ENCODE data around the gene AMBRA1. TPM values are rescaled to one million over a fixed set of nuclear protein-coding genes. Genes with fewer than 3 reads are reported as not detected.

The AMBRA1 gene
- total RNA-seq, 1 donor from 2014 or later: 27.8 TPM

DNA sequence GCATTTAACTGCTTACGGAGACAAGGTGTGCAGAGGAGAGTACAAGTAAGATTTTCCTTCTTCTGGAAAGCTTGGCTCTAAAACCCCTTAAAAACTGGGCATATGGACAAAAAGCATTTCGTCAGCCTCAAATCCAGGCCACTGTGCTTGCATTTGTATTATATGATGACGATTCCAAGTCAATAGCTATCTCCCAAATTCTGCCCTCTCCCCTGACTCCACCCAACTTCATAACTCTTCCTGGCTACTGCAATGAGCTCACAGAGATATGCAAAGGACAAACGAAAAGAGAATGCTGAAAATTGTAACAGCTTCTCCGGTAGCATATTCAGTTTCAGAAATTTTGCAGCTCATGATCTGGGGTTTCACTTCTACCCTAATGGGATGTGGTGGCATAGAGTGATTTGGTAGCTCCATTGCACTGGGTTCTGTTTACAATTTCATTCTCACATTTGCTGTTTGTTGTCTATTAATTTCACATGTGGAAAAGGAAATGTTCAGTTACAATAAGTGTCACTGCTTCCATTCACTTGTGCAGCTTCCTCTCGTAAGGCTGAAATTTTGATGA is 156.6 kb downstream of the AMBRA1 start:
- DNase-seq: no peak

DNA sequence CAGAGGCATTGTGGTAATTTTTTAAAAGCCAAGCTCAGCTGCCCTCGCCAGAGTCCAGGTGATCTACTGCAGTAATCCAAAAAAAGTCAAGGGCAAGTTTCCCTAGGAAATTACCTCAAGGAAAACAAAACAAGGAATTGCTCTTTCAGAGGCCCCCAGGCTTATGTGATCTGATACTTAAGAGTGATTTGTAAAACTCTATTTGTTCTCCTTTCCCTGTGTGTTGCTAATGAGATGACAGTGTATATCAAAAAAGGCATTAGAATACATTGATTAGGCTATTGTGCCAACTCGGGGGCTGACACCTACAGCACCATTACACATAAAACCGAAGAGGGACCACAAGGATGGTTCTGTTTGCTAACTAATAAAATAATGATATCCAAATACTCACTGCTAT is 157.7 kb downstream of the AMBRA1 start:
- no peak for DNase-seq

DNA sequence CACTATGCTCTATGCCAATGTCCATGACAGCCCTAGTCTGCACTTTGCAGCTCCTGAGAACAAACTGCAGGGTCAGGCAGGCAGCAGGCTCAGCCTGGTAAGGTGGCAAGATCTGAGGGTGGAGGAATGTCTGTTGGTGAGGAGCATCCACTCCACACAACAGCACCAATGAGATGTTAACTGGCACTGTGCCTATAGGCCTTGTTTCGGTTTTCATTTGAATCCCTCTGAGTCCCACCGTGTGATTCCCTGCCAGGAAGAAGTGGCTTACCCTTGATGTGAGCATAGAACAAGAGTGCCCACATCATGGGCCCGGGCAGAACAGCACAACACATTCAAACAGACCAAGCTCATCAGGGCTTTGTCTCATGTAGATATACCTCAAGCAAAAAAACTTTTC is 158.1 kb downstream of the AMBRA1 start:
- no peak for DNase-seq

DNA sequence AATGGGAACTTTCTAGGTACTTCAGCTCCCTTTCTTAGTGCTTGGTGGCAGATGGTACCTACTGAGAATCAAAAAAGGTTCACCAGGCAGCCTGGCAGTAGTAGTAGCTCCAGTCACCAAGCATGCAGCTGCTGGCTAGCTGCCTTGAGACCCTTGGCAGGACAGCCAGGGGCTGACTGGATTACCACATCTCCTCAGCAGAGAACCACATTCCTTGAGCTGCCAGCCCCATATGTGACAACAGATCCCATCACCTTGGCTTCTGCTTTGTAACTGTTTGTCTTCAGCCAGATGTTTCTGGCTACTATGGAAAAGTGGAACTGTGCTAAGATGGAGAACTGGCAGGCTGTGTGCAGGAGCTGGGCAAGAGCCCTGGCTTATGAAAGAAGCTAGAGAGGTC is 162.6 kb downstream of the AMBRA1 start:
- DNase-seq: no peak

DNA sequence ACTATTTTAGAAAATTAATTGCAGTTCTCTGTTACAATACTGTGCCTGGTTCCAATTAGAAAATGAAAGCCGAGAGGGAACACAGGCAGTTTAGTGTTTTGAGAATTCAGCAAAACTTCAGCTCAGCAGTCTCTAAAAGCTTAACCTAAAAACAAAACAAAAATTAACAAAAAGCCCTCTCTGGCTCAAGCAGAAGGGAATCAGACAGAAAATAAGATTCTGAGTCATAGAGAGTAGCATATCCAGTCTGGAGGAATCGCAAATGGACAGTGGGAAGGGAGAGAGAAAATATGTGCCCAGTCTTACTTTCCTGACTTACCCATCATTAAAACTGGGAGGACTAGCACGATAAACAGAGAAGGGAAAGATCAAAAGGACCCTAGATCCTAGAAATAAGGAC is 164.1 kb downstream of the AMBRA1 start:
- no peak for DNase-seq

DNA sequence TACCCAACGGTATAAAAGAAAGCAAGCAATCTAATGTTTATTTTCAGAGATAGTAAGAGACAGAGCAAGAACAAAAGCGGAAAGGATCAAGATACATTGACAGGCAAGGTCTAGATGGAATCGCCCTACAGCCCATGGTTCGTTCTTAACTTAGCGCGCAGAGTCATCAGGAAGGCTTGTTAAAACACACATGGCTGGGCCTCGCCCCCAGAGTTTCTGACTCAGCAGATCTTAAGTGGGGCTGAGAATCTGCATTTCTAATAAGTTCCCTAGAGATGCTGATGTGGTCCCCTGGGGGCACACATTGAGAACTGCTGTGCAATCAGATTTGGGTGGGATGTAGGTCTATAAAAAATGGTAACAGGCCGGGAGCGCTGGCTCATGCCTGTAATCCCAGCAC is 166.5 kb downstream of the AMBRA1 start:
- DNase-seq: no peak

DNA sequence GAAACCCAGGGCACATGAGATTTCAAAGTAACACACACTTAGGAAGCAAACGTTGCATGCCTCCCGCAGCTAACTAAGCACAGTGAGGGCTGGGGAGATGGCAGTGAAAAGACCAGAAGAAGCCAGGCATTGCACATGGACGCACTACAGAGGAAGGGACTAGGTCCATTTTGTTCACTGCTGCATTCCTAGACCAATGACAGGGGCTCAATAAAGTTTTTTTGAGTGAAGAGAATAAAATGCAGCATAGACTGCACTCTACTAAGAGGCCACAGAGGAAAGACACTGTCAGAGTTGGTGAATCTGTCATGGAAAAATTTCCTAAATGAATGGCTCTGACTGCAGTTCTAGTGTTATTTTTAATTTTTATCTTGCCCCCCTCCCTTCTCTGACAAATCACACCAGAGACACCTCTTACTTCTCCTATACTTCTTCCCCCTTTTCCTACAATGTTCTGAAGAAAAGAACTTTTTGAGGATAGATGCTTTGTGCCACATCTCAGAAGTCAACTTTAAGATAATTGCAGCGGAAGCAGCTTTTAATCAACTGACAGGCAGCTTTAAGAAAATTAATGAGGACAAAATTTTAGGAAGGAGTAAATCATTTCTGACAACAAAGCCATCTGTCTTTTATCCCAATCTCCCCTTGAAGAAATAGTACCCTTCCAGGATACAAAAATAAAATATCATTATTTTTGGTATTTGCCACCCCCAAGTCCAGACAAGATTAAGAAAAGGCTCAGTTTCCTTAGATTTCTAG is 167.4 kb downstream of the AMBRA1 start:
- no peak for DNase-seq

DNA sequence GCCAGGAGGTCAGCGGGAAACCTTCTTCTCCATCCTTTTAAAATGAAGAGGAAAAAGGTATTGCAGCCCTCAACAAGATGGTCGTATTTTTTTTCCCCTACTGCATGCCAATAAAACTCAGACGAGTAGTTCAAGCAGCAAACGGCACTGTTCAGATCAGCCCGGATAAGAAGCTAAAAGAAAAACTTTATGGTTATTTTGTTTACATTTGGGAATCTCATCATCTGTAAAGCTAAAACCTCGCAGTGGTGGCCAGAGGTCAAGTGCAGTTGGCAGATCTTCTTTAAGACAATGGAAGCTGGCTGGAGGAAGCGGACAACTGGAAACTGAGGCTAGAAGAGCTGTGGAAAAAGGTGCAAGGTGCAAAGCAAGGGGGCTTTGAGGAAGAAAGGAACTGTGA is 171.2 kb downstream of the AMBRA1 start:
- no peak for DNase-seq

DNA sequence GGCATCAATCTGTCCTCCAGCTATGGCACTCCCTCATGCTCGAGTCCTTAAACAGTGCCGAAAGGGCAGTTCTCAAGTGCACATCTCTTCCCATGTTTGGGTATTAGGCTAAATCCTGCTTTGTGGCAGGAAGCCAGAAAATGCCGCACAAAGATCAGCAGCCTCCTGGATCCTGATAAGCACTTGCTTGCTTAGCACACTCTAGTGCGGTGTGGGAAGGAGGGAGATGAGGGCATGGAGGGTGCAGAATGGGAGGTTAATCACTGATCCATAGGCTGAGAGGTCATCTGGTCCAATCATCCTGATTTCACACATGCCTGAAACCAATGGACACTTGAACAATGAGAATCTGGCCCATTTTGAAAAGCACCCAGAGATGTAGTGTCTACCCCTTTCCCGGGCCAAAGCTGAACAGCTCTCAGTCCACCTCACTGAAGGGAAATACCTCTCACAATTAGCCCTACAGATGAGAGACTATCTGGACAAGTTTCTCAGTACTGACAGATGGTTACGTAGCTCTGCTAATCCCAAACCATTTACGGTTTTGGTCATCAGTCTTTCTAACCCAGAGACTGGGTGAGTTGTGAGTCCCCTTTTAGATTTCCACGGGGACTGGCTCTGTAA is 172.5 kb downstream of the AMBRA1 start:
- peak; percentile 19 for DNase-seq

DNA sequence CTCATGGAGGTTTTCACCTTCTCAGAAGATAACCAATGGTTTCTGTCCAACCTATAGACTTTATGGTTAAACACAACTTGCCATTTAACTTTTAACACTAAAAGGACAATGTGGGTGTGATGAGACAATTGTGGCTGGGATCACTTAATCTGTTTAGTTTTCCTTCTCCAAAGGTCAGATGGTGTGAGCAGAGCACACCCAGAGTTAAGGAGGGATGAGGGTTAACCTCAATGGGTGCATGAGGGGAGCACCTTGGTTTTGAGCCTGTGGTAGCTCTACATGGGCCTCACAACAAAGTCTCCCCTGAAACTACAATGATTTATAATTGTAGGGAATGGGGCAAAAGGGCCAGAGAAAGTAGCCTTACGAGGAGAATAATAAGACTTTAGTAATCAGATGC is 173.3 kb downstream of the AMBRA1 start:
- no peak for DNase-seq

DNA sequence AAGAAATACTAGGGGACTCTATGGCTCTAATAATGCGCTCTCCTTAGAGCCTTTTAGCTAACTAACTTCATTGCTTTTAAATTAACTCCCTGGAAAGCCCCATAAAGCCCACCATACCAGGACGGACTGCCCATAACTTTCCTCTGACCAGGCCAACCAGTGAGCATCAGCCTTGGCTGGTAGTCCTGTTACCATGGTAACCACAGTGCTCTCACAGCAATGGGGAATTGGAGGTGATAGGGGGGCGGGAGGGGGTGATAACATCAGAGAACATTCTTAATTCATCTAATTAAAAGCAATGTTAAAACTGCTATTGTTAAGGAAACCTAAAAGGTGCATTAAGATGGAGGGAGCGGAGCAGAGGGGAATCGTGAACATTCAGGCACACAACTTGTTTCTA is 175.1 kb downstream of the AMBRA1 start:
- no peak for DNase-seq

DNA sequence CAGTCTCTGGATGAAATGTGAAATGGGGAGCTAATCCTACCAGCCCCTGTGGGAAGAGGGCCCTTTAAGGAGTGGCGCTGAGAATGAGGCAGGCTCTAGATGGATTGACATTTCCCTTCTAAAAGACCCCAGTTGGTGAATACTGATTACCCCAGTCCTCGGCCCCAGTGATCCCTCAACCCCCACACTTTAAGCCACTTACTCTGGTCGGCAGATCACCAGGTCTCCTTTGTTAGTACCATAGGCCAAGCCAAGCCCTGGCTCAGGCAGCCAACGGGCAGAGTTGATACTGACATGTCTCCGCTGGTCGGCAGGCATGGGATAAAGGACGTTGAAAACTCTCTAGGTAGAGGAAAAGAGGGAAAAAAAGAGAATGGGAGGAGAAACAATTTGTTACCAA is 176.1 kb downstream of the AMBRA1 start:
- DNase-seq: no peak

DNA sequence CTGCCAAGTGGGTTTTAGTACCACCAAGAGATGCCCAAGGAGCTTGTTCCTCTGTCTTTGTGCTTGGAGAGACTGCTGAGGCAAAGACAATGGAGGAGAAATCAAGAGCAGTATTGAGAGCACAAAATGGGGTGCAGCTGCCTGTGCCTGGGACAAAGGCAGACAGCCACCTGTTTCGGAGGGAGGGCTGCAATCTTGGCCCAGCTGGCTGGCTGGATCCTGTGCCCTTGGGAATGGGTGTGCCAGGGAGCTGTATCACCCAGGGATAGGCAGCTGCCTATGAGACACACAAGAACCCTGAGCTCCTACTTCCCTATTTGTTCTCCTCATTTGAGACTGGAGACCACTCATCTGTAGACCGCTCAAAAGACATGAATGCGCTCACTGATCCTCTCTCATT is 178.9 kb downstream of the AMBRA1 start:
- DNase-seq: no peak

DNA sequence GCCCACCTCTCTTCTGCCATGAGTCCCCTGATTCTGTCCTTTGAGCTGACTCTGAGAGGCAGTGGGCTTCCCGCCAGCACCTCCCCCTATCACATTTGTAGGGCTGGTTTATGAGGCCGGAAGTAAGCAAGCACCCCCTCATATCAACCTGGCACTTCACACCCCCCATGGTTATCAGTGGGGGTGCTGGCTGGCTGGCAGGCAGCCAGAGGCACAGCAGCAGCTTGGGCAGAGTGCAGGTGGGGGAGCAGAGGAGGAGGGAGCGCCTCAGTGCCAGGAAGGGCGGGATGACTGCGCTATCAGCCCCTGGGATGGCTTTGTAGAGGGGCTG is 179.4 kb downstream of the AMBRA1 start:
- DNase-seq: no peak

DNA sequence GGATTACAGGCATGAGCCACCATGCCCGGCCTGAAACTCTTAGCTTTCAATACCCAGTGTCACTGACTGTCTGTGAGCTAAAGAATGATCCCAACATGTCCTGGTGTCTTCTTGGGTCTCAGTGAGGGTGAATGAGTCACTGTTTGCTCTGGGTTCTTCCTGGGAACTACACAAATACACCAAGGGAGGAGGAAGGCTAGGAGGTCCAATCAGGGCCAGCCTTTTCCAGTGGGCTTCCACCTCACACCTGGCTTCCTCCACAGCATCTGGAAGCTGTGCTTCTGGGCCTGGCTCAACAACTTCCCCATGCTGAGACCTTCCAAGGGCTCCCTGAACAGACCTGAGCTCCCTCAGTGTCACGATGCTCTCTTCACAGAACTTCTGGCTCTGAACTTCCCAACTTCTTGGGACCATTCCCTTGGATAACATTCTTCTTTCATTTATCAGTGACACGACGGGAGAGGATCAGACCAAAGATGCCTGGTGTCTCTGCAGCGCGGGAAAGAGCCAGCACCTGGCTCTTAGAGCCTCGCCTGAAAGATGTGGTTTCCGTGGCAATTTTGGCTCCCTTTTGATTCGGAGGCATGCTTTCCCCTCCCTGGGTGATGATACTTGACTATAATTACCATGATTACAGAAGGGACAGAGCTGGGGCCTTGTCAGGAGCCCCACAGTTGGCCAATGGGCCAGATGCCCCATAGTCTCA is 179.9 kb downstream of the AMBRA1 start:
- DNase-seq: no peak

DNA sequence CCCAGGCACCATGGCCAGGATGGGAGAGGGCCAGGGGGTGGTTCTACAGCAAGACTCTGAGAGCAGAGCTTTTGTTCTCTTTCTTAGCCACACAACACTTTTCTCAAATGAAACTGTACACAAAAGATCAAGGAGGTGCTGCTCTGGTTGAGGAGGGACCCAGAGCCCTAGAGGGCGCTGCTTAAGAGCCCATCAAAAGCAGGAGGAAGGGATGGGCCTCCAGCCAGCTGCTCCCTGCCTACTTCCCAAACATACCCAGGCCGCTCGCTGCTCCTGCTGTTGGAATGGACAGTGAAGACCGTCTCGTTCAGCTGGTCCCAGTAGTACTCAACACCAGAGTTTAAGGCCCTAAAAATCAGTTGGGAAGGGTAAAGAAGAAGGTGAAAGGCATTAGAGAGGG is 183.8 kb downstream of the AMBRA1 start:
- DNase-seq: peak; percentile 32

DNA sequence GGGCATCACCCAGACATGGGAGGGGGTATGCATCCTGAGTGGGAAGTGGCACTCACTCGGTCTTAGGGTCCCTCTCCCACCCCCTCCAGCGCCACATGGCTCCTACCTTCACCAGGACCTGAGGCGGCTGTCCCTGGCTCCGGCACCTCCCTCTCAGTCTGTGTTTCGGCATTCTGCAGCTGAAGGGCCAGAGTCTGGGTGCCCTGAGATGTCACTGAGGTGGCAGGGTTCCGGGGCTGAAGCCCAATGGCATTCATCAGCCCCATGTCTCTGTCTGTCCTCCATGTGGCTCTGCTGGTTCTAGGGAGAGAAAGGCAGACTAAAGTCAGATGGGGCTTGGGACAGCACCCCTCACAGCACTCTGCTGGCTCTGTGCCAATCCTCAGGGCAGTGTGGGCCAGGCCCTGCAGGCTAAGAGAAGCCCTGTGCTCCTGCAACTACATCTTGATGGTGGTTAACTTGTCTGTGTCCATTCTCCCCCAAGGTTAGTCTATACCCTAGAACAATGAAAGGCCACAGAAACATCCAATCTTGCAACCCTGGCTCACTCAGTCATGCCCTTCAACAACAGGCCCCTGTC is 185.3 kb downstream of the AMBRA1 start:
- DNase-seq: no peak

DNA sequence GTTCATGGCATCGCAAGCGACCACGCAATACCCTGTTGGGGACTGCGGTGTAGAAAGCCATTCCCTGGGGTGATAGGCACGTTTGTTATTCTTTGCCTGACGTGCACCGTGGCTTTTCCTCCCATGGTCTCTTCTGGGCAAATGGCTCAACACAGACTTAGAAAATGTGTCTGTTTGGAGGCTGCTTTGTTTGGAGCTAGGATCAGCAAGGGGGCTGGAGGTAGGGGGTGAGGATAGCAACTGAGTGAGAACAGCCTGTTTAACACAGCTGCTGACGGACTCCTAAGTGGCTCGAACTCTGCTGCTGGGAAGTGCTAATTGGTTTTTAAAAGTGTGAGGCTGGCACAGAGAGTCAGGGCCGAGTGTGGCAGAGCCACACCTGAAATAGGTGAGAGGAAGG is 186.2 kb downstream of the AMBRA1 start:
- DNase-seq: no peak

DNA sequence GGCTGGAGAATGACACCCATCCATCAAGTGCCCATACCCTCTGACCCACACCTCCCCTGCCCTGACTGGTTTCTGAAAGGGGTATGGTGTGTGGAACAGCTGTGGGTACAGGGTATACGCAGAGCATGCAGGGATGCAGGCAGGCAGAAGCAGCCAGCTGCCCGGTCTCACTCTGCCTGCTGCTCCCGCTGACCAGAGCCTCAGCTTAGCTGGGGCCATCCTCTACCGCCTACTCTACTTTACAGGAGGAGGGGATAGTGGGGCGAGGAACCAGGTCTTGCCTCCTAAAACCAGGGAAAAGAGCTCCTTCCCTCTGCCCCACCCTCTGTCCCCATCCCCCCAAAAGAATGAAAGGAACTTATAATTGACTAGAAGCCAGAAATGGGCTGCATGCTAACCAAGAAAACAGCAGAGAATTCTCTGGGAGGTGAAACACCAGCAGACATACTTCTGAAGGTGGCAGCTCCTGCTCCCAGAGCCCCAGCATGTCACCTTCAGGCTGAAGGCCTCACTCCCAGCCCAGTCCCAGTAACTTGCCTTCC is 189.3 kb downstream of the AMBRA1 start:
- no peak for DNase-seq

DNA sequence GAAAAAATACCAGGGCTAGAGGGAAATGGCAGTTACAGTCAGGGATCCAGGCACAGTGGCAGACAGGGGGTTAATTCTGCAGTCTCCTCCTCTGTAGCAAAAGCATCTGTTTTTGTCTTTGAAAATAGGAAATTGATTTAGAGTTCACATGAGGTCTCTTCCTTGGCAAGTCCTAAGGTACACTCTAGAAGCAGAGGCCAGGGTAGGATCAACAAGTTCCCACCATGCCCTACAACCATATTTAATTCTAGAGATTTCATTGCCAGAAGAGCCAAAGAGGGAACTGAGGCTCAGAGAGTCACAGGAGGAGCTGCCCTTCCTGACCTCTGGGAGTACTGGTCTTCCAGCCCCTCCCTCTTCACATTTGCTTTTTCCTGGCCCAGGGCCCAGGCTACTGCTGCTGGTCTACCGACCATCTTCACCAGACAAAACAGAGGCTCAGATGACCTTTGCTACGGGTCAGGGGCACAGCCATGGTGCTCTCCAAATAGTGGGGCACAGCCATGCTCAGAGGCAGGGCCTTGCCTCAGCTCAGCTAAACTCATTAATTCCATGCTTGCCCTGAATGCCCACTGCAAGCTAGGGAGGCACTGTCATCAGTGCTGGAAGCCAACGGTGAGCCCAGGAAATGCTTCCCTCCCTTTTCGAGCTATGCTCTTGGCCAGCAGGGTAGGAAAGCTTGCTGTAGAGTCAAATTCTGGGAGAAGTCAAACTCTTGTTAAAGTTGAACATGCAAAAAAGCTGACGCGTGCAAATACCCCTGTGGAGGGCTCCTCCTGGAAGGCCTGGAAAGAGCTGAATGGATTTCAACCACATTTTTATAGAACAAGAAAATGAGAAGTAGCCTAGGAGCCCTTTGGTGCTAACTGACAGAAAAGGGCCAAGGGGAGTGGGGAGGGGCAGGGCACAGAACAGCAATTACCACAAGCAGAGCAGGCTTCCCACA is 190.6 kb downstream of the AMBRA1 start:
- DNase-seq: no peak

DNA sequence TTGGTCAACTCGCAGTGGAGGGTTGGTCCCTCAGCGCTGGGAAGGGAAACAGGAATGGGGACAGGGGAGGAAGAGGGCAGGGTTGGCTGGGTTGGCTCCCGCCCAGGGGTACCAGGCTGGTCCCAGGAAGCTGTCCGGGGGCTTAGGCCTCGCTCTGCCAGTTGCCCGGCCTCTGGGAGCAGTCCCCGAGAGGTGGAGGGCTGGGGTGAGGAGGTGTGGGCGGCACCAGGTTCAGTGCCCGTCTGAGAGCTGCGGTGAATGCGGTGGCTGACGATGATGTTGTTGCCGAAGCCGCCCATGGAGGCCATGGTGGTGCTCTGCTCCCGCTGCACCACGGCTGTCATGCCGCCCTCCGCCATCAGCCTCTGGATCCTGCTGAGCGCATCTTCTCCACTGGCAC is 196.3 kb downstream of the AMBRA1 start:
- no peak for DNase-seq

DNA sequence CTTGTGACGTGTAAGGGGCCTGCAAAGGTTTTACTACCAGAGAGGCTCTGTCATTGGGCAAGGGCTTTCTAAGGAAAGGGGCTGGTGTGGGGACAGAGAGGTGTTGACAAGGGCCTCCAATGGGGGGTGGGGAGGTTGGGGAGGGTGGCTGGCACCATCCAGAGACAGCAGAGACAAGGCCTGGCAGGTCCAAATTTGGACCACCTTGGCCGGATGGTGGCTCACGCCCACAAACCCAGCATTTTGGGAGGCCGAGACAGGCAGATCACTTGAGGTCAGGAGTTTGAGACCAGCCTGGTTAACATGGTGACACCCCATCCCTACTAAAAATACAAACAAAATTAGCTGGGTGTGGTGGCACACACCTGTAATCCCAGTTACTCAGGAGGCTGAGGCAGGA is 200.1 kb downstream of the AMBRA1 start:
- DNase-seq: no peak

Measured in tongue (tissue), 2 donors.